Stimulated activated CD4-positive, alpha-beta T cell treated with anti-CD3 and anti-CD28 coated beads, Interleukin-12 subunit alpha, Interleukin-12 subunit beta, amount 100 ng/mL, for 48 hours (primary cell): ENCODE measurements around the gene ALCAM.

Experiments used
- DNase-seq, 3 donors: peaks; one replicate each; pipeline ENCODE4 v3.0.0-alpha.2; 2020; ENCODE audit warnings: low read depth in 2 of 3, low spot score in 1 of 3

Gene ALCAM

GRCh38 chr3:105424412-105425152 is 57.9 kb downstream of the ALCAM start:
- no peak for DNase-seq

GRCh38 chr3:105425153-105425502 is 58.4 kb downstream of the ALCAM start:
- no peak for DNase-seq

GRCh38 chr3:105427332-105427731 is 60.6 kb downstream of the ALCAM start:
- no peak for DNase-seq

GRCh38 chr3:105429034-105429762 is 62.5 kb downstream of the ALCAM start:
- no peak for DNase-seq

GRCh38 chr3:105430455-105430854 is 63.7 kb downstream of the ALCAM start:
- no peak for DNase-seq

GRCh38 chr3:105431200-105431599 is 64.5 kb downstream of the ALCAM start:
- DNase-seq = no peak

GRCh38 chr3:105435277-105435676 is 68.6 kb downstream of the ALCAM start:
- no peak for DNase-seq

- no peak for DNase-seq
These were observed 70.0 kb downstream of the ALCAM start for GRCh38 chr3:105436687-105437086.

- DNase-seq = no peak
These were observed 73.4 kb downstream of the ALCAM start for GRCh38 chr3:105440113-105440512.

GRCh38 chr3:105444725-105445124 is 78.0 kb downstream of the ALCAM start:
- DNase-seq = no peak

- DNase-seq = no peak
These were observed 81.8 kb downstream of the ALCAM start for GRCh38 chr3:105448338-105448982.

- no peak for DNase-seq
These were observed 82.7 kb downstream of the ALCAM start for GRCh38 chr3:105449414-105449813.

- DNase-seq = no peak
These were observed 89.3 kb downstream of the ALCAM start for GRCh38 chr3:105456017-105456416.

GRCh38 chr3:105458518-105459215 is 92.0 kb downstream of the ALCAM start:
- no peak for DNase-seq

GRCh38 chr3:105459566-105460290 is 93.0 kb downstream of the ALCAM start:
- no peak for DNase-seq

- no peak for DNase-seq
These were observed 96.9 kb downstream of the ALCAM start for GRCh38 chr3:105463620-105464019.

- no peak for DNase-seq
These were observed 98.6 kb downstream of the ALCAM start for GRCh38 chr3:105465251-105465853.

GRCh38 chr3:105466072-105466471 is 99.4 kb downstream of the ALCAM start:
- no peak for DNase-seq

- DNase-seq = no peak
These were observed 100.0 kb downstream of the ALCAM start for GRCh38 chr3:105466495-105467404.

GRCh38 chr3:105470851-105471250 is 104.1 kb downstream of the ALCAM start:
- no peak for DNase-seq
